GM23338 (cell line): ENCODE measurements around the gene LANCL1.

Source experiments
- CTCF ChIP-seq, 2 experiments: fragments of 200-600 bp in 1 of 2; sonication (generic) in 1 of 2; conservative IDR thresholded peaks; 2 replicates each; pipeline versions ENCODE4 v1.5.1 to v1.6.1; 2016 to 2017; ENCODE audit warnings: antibody characterized with exemption in 2 of 2, low read depth in 2 of 2, mild to moderate bottlenecking in 2 of 2, moderate library complexity in 1 of 2
- EZH2phosphoT487 ChIP-seq: fragments of 200-600 bp; sonication (generic); IDR thresholded peaks from one replicate; pipeline ENCODE4 v1.8.1; 2018; ENCODE audit warnings: antibody characterized with exemption; ENCODE audit not compliant: unreplicated experiment
- POLR2AphosphoS5 ChIP-seq: IDR thresholded peaks from 2 replicates; pipeline ENCODE4 v1.6.1; 2016; ENCODE audit warnings: antibody characterized with exemption, low read depth

GRCh38 chr2:210517264-210517663 lies 40.7 kb upstream of the LANCL1 start:
- TF ChIP-seq CTCF (conservative IDR thresholded peaks at IDR 0.05; ENCODE audit: low read depth in 2 of 2): no peak
- no peak for TF ChIP-seq POLR2AphosphoS5
- no peak for TF ChIP-seq EZH2phosphoT487
